Colon (tissue), 2 donors: ENCODE data around the gene MGAT5.

ENCODE experiments used
- FAIRE-seq: peaks from 2 replicates; lab custom pipeline; 2012; peaks lifted over from hg19 to GRCh38; lab: Jason Lieb, UNC
- donor health status: control.
- donor health status: control.

MGAT5 gene

DNA sequence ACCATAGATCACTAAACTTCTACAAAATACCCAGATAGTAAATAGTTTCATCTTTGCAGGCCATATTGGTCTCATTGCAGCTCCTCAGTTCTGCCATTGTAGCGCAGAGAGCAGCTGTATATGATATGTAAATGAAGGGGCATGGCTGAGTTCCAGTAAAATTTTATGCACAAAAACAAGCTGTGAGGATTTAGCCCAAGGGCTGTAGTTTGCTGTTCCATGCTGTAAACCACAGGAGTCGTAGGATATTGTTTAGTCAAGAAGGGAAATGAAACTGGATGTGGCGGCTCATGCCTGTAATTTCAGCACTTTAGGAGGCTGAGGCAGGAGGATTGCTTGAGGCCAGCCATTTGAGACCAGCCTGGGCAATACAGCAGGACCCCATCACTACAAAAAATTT lies 83.0 kb downstream of the MGAT5 start:
- FAIRE-seq: no peak

DNA sequence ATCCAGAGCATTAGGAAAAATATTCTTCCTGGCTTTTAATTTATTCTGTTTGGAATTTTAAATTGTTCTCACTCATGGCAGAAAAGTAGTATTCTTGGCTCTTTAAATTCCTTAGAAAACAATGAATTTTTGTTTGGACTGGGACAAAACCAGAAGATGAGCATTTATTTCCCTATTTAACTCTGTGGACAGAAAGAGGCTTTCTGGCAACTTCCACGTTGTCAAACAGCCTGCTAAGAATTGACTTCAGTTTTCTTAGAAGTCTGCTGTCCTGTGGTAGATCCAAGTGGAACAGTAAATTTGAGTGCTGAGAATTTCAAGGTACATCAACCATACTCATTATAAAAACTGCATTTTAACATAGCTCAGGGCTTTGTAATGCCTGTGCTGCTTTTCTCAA lies 83.8 kb downstream of the MGAT5 start:
- no peak for FAIRE-seq

DNA sequence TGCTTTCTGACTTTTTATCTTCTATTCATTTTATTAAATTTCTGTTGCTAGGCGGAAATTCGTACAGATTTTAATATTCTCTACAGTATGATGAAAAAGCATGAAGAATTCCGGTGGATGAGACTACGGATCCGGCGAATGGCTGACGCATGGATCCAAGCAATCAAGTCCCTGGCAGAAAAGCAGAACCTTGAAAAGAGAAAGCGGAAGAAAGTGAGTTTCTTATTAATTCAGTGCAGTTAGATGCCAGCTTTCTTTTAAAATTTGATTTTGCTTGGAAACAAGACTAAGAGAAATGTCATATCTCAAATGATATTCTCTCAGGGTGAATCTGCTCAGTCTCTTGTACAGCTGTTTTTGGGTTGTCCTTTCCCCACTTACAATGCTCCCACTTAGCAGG lies 84.3 kb downstream of the MGAT5 start:
- FAIRE-seq: no peak

GRCh38 chr2:134341476-134341875 lies 87.6 kb downstream of the MGAT5 start:
- no peak for FAIRE-seq

GRCh38 chr2:134344954-134345697 lies 91.3 kb downstream of the MGAT5 start:
- no peak for FAIRE-seq

DNA sequence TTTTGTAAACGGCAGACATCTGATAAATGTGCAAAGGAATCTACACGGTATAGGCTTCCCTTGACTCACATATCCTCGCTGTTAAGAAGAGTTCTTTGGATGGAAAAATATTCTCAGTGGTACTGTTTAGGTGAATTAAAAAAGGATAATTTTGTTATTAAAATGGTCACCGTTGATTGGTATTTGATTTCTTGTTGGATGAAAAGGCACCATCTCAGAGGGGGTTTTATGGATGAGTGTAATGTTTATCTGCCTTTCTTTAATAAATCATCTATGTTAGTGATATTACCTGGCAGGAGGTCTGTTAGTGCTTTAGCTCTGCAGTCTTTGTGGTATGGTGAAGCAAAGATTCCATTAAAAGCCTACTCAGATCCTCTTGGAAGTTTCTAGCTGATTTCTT lies 92.3 kb downstream of the MGAT5 start:
- FAIRE-seq: no peak

DNA sequence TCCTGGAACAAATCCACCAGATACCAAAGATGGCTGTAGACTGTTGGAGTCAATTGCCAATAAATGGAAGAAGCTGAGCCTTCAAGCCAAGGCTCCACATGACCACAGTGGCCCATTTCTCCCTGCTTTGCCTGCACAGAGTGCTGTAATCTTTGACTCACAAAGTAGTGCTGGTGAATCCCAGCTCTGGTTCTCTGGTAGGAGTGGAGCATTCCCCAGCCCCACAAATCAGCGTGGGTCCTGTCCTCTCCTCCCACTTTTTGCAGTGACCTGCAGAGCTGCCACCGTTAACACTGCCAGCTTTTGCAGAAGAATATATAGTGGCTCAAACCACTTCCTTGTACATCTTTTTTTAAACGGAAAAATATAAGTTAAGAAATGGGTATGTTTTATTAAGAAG lies 93.9 kb downstream of the MGAT5 start:
- FAIRE-seq: no peak

DNA sequence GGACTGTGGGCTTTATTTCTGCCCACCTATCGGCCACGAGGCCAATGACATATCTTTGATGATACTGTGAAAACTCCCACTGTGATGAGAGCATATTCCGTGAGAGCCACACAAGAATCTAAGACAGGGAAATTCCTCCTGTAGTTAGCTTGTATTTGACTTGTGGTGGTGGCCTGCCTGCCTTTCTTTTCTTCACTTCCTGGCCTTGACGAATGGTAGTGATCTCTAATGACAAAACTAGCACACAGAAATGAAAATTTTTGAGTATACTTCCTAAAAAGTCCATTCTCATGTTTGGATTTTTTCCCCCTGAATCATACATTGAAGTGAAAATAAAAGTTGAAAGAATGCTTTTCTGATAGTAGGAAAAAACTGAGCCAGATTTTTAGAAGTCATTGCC lies 94.4 kb downstream of the MGAT5 start:
- FAIRE-seq: no peak

DNA sequence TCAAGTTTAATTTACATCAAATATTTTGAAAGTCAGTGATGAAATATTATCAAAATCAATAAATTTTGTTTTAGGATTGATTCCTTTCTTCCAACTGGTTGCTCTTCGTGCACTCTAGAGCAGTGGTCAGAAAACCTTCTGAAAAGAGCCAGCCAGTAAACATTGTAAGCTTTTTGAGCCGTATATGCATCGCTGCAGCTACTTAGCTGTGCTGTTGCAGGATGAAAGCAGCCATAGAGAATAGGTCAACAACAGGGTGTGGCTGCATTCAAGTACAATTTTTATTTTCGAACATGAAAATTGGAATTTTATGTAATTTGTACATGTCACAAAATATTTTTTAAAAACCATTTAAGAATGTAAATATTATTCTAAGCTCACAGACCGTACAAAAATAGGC lies 94.9 kb downstream of the MGAT5 start:
- FAIRE-seq: no peak

GRCh38 chr2:134351016-134351415 lies 97.1 kb downstream of the MGAT5 start:
- FAIRE-seq: no peak

GRCh38 chr2:134351899-134352298 lies 98.0 kb downstream of the MGAT5 start:
- no peak for FAIRE-seq

DNA sequence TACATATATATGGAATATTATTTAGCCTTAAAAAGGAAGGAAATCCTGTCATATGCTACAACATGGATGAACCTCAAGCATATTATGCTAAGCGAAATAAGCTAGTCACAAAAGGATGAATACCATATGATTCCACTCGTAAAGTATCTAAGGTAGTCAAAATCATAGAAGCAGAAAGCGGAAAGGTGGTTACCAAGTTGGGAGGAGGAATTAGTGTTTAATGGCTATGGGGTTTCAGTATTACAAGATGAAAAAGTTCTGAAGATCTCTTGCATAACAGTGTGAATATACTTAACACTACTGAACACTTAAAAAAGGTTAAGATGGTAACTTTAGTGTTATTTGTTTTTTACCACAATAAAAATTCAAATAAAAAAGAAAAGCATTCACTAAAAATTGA lies 99.0 kb downstream of the MGAT5 start:
- FAIRE-seq: no peak

DNA sequence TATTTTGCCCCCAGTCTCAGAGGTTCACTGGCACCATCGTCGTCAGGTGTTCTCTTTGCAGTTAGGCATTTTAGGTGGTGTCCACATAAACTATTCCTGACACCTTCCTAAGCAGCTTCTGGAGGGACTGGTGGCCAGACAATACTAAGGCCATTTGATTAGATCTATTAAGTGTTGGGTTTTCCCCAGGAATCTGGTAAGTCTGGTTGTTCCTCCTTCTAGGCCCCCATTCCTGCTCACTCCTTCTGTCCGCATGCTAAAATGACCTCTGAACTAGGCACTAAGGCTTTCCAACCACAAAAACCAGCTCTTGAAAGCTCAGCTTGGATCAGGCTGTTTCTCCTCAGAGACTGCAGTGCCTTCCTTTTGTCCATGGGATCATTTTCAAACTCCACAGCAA lies 100.7 kb downstream of the MGAT5 start:
- no peak for FAIRE-seq

- no peak for FAIRE-seq
Observed at GRCh38 chr2:134357814-134358213, 103.9 kb downstream of the MGAT5 start.

- peak; percentile 49 for FAIRE-seq
Observed at GRCh38 chr2:134359367-134360081, 105.7 kb downstream of the MGAT5 start.

- FAIRE-seq: no peak
Observed at GRCh38 chr2:134360745-134361487, 107.0 kb downstream of the MGAT5 start.

GRCh38 chr2:134361648-134362047 lies 107.8 kb downstream of the MGAT5 start:
- FAIRE-seq: no peak

DNA sequence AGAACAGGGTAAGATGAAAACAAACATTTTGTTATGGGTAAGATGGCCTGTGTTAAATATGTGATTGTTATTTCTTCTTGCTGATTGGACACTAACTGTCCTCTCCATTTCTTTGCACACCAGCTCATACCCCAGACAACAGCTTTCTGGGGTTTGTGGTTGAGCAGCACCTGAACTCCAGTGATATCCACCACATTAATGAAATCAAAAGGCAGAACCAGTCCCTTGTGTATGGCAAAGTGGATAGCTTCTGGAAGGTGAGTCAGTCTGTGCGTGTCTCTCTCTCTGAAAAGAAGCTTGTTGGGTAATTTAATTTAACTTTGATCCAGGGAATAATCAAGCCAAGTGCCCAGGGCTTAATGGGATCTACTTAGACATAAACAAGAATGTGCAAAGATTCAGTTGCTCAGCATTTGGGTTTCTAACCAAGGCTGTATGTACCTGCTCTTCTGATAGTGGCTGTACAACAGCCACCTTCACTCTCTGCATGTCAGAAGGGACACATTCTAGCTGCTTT lies 108.3 kb downstream of the MGAT5 start:
- no peak for FAIRE-seq

GRCh38 chr2:134362740-134363139 lies 108.9 kb downstream of the MGAT5 start:
- no peak for FAIRE-seq

DNA sequence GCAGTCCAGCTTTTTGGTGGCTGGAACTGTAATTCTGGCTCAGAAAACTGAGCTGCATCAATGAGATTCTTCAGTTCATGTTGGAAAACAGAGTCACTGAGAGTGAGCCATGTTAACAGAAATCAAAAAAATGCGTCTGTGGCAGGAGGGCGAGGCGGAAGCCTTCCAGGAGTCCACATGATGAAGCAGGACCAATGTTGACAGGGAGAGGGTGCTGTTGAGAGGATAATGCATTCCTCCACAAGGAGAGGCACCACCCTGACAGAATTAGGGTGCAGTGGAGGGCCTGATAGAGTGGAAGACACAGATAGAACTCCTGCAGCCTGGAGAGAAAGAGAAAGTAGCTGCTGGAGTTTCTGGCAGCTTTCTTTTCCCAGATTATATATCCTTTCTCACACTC lies 111.5 kb downstream of the MGAT5 start:
- no peak for FAIRE-seq

DNA sequence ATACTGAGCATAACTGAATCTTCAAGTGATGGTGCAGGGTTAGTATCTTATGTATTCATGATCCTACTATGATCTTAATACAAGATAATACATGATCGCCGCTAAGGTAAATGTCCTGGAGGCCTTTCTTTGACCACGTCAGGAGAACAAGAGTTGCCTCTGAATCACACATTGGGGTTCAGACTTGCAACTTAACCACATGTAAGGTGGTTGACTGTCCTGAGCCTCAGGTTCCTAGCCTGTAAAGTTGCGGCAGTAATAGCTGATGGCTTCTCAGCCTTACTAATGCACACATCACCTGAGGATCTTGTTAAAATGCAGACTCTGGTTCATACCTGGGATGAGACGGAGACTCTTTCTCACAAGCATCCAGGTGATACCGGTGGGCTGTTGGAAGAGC lies 112.5 kb downstream of the MGAT5 start:
- FAIRE-seq: no peak

DNA sequence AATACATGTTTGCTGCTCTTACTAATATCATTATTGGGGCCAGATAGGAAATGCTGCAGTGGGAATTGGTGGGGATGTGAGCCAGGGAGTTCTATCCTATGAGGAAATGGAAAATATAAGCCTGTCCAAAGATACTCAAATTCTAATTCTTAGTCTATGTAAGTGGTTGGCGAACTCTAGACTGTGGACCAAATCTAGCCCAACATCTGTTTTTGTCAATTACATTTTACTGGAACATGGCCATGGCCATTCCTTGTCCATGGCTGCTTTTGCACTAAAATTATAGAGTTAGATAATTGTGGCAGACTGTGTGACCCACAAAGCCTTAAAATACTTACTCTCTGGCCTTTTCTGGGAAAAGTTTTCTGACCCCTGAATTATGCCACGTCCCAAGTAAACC lies 113.3 kb downstream of the MGAT5 start:
- no peak for FAIRE-seq
